Measurements from ENCODE around the gene DPM1.

Gene DPM1

DNA sequence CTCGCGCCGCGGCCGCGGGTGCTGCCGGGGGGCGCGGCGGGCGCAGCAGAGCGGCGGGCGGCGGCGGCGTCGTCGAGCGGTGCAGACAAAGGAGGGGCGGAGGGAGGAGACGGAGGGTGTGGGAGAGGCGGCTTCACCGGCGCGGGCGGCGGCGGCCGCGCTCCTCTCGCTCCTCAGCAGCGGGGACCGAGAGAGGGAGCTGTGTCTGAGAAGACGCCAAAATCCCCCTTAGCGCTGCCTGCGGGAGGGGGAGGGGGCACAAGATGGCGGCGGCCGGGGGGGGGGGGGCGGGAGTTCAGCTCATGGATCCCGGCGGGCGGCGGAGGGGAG is 27.4 kb downstream of the DPM1 start:
- no peak for DNase-seq (ENCODE audit: low read depth, low spot score)

DNA sequence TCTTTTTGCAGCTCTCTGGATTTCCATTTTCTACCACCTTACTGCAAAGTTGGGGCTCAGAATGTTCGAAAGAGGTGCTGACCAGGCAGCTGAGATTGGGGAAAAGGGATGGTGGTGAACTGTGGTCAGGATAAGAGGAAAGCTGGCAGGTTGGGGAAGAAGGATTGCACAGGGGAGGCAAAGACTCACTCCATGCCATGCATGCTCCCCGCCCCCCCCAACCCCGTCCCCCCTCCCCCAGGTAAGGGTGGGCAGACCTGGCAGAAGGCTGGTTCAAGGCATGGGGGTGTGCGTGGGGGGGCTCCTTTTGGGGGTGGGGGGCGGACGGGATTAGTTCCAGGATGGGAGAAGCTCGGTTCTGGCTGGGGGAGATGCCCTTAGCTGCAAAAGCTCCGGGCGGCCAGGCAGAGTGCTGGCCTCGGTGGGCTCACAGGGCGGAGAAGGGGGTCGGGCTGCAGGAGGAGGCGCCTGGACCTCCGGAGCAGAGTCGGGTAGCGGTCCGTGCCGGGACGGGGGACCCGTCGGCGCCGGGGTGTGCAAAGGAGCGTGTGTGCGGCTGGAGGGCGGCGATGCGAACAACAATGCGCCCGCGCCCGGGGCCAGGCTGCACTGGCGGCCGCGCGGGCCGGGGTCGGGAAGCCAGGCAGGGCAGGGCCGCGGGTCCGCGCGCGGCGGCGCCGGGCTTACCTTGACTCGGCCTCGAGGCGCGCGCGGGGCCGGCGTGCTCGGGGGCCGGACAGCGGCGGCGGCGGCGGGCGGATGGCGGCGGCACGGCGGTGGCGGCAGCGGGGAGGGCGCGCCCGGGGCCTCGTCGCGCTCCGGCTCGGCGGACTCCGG is 28.0 kb downstream of the DPM1 start:
- no peak for DNase-seq (ENCODE audit: low read depth, low spot score)

DNA sequence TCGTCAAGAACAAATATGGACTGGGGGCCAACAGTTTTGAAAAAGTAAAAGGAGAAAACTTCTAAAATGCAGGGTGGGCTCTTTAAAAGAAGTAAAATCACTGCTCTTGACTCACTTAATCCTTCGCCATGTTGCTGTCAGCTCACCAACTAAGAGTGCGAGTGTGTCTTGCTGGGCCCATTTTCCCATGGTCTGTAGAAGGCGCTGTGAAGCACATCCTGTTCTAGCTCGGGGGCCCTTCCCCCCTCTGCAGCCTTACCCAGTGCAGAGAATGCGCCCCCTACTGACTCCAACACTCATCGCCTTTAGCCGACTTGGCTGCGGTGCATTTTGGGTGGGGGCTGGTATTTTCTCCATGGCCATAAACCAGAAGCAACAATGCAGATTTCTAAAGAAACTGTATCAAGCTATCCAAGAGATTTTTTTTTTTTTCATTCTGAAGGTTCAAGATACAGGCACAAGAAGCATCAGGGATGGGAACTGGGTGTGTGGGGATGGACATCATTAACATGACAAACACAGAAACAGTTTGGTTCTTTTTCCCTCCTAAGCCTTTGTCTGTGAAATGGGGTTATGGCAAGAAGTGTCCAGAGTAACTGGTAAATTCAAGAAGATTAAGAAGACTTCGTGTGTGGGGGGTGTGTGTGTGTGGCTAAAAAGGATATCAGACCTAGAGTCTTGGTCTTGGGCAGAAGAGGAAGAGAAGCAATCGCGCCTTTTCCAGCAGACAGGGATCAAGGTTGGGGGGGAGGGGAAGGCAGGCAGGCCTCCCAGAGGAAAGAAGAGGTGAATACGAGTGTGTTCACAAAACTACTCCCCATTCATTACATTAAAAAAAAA is 28.8 kb downstream of the DPM1 start:
- DNase-seq (ENCODE audit: low read depth, low spot score): peak; percentile 97

DNA sequence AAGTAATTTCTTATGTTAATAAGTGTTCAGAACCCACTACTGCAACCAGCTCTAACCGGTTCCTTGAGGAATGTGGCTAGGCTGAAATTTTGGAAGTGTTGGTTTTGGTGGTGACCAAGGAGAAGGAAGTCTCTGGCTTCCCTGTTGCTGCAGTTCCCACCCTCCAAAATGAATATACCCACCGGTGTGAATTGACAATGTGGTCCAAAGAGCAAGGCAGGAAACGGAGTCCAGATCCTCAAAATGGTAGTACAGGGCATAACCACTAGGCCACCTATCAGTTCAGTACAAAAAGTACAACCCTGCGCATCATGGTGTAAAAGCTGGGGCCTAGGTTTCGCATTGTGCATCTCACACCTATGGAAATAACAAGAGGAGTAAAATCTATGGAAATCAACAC is 29.9 kb downstream of the DPM1 start:
- DNase-seq (ENCODE audit: low read depth, low spot score): peak; percentile 35

DNA sequence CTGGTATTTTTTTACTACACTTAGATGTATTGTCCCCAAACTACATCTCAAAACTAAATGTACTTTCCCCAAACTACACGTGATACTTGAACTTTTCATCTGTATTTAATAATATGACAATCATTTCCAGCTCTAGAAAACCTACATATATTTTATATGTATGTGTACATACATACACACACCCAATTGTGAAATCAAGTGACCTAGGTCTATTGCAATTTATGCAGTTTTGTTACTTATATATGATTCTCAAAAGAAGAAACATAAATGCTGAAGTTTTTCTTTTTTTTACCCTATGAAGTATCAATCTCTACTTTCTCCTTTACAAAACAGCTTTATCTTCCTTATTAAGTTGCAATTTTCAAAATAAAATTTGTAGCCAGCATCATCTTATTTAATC is 31.8 kb downstream of the DPM1 start:
- no peak for DNase-seq (ENCODE audit: low read depth, low spot score)

DNA sequence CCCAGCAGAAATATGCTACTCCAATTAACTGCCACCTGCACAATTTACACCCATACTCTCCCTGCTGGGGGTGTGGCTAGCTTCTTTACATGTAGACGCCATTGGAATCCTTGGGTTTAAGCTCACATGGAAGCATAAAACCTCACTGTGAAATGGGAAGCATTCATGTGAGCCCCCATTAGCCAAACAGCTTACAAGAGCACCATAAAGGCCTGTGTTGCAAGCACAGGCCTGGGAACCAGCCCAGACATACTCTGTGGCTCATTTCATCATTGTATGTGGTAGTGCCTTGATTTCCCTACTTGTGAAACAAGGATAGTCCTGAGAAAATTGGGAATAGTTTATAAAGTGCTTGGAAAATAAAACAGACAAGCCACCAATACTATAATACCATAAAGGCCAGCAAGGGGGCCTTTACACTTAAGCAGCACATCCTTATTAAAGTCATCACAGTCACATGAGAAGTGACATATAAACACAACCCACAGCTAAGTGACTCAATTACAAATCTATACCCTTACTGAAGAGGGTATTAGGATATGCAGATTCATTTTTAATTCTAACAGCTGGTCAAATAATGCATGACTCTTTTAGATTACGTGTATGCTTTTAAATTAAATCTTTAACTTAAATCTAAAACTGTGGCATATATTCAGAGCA is 33.9 kb downstream of the DPM1 start:
- DNase-seq (ENCODE audit: low read depth, low spot score): no peak

DNA sequence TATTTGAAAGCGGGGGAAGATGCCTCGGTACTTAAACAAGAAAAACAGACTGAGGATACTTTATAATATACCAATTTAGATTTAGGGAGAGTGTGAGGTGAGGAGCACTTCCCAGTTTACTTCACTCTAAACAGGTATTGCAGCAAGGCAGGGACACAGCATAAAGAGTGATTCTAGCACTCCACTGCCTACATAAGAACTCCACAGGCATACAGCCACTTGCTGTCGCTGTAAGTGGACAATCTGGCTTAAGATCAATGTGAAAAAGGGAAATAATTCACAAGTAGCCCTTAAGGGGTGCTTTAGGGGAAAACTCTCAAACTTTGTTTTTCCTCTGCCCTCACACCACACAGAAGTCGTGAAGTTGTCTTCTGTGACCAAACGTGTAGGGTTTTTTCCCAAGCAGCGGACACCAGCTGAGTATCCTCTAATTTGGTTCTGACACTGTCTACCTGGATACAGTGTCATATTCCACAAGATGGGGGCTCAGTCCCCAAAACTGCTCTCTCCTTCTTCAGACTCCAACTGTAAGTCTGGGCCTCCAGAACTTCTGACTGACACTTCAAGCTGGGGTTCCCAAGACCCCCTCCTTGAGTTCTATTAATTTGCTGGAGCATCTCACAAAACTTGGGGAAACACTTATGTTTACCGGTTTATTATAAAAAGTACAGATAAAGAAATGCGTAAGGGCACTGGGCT is 36.4 kb downstream of the DPM1 start:
- peak; percentile 14 for DNase-seq (ENCODE audit: low read depth, low spot score)

DNA sequence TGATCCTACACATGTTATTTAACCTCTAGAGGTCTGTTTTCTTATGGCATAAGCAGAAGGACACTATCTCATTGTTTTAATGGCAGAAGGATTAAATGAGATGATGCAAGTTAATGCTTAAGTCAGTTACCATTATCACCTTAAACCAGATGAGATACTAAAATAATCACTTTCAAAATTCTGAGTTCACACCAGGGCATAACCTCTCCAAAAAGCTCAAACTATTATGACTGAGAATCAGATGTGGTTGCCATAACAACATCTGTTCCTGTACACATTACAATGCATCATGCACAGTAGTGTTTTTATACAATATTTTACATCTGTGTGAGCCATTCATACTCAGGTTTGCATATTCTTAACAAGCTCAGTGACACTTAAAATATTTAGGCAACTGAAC is 37.3 kb downstream of the DPM1 start:
- no peak for DNase-seq (ENCODE audit: low read depth, low spot score)

DNA sequence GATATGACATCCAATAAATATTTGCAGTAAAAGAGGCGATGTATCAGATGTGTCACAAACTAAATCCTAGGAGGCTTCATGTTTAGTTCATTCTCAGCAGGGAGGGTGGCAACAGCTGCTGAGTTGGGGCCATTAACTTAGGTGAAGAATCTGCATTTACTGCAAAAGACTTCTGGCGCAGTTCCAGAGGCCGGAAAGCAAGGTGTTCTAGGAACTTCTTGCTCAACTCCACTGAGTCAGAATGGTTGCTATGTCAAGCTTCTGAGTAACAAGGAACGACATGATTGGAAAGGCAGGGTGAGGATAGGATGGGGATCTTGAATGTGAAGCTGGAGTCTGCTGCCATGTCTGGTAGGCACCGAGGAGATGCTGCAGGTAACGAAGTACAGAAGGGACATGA is 38.8 kb downstream of the DPM1 start:
- DNase-seq (ENCODE audit: low read depth, low spot score): no peak

DNA sequence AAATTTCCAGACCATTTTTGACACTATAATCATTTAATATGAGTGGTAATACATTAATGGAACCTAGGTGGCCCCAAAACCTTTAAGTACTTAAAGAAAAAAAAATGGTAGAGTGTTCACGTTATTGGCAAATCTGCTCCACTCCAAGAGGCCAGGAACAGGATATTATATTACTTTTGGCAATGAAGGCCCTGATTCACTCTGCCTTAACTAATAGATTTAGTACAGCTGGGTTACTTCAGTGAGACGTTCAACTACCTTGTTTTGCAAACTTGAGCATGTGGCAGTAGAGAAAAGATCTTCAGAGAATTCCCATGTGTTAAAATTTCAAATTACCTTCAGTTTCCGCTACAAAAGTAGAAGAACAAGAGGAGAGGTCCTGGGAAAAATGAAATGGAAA is 39.9 kb downstream of the DPM1 start:
- no peak for DNase-seq (ENCODE audit: low read depth, low spot score)

DNA sequence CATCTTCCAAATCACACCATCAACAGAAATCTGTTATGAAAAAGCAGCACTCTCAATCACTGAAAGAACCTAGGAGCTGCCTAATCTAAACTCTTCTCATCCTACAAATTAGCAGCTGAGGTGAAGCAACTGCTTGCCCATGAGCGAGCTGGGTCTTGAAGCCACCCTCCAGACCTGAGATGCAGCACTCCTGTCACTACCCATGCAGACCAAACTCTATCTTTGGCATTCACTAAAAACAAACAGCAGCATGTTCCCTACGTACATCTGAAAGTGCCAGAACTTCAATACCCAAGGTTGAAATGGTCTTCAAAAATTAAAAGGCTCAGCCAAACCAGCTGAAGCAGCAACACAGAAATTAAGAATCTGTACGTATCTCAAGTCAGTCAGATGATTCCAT is 41.4 kb downstream of the DPM1 start:
- DNase-seq (ENCODE audit: low read depth, low spot score): no peak

DNA sequence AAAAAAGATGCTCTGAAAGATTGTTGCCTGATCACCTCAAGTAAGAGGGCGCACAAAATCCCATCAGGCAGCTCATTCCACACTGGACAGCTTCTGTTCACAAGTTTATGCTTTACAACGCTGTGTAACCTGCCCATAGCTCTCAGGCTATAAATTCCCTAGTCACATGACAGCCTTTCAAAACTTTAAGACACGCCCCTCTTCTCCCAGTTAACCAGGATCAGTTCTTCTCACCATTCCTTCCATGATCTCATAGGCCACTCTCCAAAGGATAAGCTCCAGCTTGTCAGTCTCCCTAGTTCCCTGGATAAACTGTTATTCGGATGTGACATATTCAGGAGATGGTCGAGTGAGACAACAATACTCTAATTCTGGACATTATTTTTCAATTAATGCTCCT is 42.1 kb downstream of the DPM1 start:
- peak; percentile 24 for DNase-seq (ENCODE audit: low read depth, low spot score)

DNA sequence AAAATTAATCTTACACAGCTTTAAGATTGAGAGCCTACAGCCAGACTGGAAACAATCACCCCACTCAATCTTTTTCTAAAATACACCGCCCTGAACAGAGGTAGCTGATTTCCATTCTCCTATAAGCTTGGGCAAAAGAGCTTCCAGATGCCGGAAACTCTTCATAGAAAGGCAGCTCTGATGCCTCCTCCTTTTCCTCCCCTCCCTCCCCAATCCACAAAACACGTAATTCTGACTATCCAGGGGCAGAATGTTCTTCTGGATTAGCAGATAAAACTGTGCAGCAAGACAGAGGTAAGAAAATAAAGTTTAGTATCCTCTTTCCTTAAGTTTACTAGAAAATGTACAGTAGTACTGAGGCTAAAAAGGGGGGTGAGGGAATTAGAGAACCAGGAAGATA is 42.9 kb downstream of the DPM1 start:
- no peak for DNase-seq (ENCODE audit: low read depth, low spot score)

DNA sequence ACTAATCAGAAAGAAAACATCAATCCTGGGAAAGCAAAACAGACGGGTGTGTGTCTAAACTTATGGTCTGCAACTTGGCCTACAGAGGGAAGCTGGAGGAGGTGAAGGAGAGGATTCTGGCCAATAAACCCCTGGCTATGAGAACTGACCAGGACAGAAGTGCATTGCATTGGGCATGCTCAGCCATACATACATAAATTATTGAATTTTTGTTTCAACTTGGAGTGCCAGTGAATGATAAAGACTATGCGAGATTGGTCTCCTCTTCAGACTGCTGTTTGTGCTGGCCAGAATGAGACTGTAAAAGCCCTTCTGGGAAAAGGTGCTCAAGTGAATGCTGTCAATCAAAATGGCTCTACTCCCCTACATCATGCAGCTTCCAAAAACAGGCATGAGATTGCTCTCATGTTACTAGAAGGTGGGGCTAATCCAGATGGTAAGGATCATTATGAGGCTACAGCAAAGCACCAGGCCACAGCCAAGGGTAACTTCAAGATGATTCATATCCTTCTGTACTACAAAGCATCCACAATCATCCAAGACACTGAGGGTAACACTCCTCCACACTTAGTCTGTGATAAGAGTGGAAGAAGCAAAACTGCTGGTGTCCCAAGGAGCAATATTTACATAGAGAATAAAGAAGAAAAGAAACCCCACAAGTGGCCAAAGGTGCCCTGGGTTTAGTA is 44.5 kb downstream of the DPM1 start:
- no peak for DNase-seq (ENCODE audit: low read depth, low spot score)

DNA sequence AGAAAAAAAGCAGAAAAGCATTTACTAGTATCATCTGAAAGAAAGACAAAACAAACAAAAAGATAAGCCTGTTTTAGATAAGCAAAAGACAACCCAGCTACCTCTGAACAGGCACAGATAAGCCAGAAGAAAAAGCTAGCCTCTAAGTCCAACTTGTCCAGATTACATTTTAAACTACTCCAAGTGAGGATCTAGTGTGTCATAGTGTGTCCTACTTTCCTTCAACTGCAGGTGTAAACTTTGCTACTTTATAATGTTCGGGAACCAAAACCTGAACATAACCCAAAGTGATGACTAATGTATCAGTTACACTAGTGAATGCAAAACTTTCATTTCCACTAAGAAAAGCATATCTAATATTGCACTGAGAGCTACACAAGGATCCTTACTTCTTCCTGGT is 46.6 kb downstream of the DPM1 start:
- DNase-seq (ENCODE audit: low read depth, low spot score): no peak

DNA sequence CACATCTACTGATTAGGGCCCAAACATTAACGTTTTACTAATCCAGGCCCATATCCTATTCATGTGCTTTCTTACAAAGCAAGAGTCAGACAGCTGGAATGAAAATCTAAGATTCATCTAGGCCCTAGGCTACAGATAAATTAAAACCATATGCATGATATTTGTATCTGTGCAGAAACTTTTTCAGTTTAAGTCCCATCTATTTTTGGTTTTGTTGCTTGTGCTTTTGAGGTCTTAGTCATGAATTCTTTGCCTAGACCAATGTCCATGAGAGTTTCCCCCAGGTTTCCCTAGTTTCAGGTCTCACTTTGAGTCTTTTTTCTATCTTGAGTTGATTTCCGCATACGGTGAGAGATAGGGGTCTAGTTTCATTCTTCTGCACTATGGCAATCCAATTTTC is 47.3 kb downstream of the DPM1 start:
- no peak for DNase-seq (ENCODE audit: low read depth, low spot score)

DNA sequence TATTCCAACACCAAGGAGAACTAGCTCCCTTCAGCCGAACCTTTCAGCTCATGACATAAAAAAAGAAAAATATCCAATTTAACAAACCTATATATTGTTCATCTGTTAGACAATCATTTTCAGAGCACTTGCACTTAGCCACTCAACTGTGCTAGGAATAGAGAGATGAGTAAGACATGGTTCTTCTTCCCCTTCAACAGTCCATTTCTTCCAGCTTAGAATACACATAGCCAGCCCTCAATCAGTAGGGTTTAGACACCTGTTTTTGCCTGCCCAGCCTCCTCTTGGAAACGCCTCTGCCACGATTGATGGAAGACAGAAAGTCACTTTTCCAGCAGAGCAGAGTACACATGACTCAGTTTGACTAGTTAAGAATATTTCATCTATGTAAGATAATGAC is 48.9 kb downstream of the DPM1 start:
- DNase-seq (ENCODE audit: low read depth, low spot score): no peak

DNA sequence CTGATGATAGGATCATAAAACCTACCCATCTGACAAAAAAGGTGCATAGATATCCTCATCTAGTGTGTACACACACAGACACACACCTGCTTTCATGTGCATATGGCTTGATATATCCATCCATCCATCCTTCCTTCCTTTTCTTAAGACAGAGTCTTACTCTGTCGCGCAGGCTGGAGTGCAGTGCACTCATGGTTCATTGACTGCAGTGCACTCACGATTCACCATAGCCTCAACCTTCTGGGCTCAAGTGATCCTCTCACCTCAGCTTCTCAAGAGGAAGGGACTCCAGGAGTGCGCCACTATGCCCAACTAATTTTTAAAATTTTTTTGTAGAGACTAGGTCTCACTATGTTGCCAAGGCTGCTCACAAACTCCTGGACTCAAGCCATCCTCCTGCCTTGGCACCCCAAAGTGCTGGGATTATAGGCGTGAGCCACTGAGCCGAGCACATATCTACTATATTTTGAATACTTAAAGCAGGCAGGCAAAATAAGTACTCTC is 54.2 kb downstream of the DPM1 start:
- DNase-seq (ENCODE audit: low read depth, low spot score): no peak

DNA sequence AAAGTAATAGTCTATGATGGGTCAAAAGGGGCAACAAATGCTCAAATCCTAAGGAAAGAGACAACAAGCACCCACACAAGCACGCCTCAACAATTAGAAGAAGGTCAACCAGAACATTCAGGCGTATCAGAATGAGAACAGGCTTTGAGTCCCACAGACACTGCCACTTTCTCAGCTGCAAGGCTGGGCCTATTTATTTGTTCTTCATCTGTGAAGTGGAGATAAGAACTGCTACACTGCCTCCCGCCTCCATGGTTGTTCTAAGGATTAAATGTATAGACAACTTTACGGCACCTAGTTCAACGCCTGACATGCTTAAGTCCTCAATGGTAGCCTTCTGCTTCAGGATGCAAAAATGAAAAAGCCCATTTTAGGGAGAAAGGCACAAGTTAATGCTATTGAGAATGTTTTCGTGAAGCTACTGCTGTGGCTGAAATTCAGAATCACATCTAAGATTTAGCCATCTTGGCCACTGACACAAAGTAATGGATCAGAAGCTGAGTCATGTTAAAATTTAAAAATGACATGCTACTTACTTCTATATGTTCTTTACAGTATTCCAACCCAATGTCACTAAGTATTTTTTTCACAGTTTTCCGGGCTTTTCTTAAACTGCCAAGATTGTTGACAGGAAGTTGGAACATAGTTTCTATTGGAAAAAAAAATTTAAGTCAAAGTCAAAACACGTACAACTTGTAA is 54.8 kb downstream of the DPM1 start:
- DNase-seq (ENCODE audit: low read depth, low spot score): no peak

DNA sequence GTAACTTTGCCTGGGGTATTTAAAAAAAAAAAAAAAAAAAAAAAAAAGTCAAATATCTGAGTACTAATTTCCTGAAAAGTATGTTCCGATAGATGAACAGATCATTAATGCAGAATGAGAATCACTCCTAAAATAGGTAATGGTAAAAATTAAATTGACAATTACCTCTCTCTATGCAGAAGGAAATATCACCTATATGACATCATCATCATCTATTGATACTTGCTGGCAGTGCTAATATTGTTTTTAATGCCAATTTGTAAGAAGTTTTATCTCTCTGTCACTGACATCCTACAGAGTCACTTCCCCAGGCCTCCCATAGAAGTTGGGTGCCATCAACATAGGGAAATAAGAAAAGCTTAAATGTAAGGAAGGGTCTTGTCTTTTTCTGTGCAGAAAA is 57.0 kb downstream of the DPM1 start:
- DNase-seq (ENCODE audit: low read depth, low spot score): no peak

DNA sequence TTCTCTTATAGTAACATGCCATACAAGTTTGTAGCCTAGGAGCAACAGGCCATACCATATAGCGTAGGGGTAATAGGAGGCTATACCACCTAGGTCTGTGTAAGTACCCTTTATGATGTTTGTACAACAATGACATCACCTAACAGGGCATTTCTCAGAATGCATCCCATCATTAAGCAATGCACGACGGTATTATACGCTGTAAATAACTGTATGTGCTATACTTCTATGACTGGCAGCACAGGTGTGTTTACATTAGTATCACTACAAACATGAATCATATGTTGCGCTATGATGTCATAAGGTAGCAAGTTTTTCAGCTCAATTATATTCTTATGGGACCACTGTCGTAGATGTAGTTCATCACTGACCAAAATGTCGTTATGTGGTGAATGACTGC is 58.1 kb downstream of the DPM1 start:
- no peak for DNase-seq (ENCODE audit: low read depth, low spot score)
